HepG2 (cell line): ENCODE results near the gene ZNF189. TPM values are rescaled to one million over a fixed set of nuclear protein-coding genes. Genes with fewer than 3 reads are reported as not detected.

Experiments
- BATF2 ChIP-seq: sonication (generic); formaldehyde crosslinking; IDR thresholded peaks from 2 replicates; pipeline ENCODE4 v1.8.0; 2022; ENCODE audit warnings: mild to moderate bottlenecking, missing genetic modification reagents, moderate library complexity
- CCDC6 ChIP-seq: sonication (generic); formaldehyde crosslinking; IDR thresholded peaks from 2 replicates; pipeline ENCODE4 v1.8.1; 2022; ENCODE audit warnings: mild to moderate bottlenecking, missing genetic modification reagents, moderate library complexity
- CHD4 ChIP-seq: fragments of 200-600 bp; sonication (generic); IDR thresholded peaks from 2 replicates; pipeline ENCODE4 v1.7.0; 2017; ENCODE audit warnings: mild to moderate bottlenecking, low read length, borderline replicate concordance
- GLI4 ChIP-seq: sonication (generic); formaldehyde crosslinking; IDR thresholded peaks from 2 replicates; pipeline ENCODE4 v1.5.1; 2020; ENCODE audit warnings: missing genetic modification reagents, mild to moderate bottlenecking, moderate library complexity, borderline replicate concordance
- MBD4 ChIP-seq: IDR thresholded peaks from 2 replicates; pipeline ENCODE4 v1.6.1; 2012; ENCODE audit warnings: low read length, inconsistent platforms, borderline replicate concordance
- MTA1 ChIP-seq: sonication (generic); formaldehyde crosslinking; IDR thresholded peaks from 2 replicates; pipeline ENCODE4 v1.4.0; 2020; ENCODE audit warnings: missing genetic modification reagents, mild to moderate bottlenecking, borderline replicate concordance
- PHF5A ChIP-seq: IDR thresholded peaks from one replicate; pipeline ENCODE4 v1.6.1; 2018; ENCODE audit warnings: low read depth, missing genetic modification reagents; ENCODE audit not compliant: unreplicated experiment
- POLR2A ChIP-seq, 2 experiments: IDR thresholded peaks; 2 replicates each; pipeline ENCODE4 v1.6.1; 2011; ENCODE audit warnings: low read depth in 2 of 2, low read length in 2 of 2, mild to moderate bottlenecking in 1 of 2, moderate library complexity in 1 of 2; ENCODE audit not compliant: insufficient read depth in 1 of 2
- RAD51 ChIP-seq: fragments of 450-650 bp; IDR thresholded peaks from 2 replicates; pipeline ENCODE4 v1.6.1; 2016; ENCODE audit warnings: borderline replicate concordance
- REL ChIP-seq: sonication (generic); formaldehyde crosslinking; conservative IDR thresholded peaks from 2 replicates; pipeline ENCODE4 v1.8.0; 2022; ENCODE audit warnings: mild to moderate bottlenecking, missing genetic modification reagents, moderate library complexity
- RORA ChIP-seq: sonication (generic); formaldehyde crosslinking; IDR thresholded peaks from 2 replicates; pipeline ENCODE4 v1.5.0; 2020; ENCODE audit warnings: mild to moderate bottlenecking, missing genetic modification reagents, moderate library complexity
- SATB2 ChIP-seq: sonication (generic); formaldehyde crosslinking; IDR thresholded peaks from 2 replicates; pipeline ENCODE4 v1.5.0; 2020; ENCODE audit warnings: missing genetic modification reagents
- SMARCC2 ChIP-seq: fragments of 450-650 bp; IDR thresholded peaks from 2 replicates; pipeline ENCODE4 v1.6.1; 2017; ENCODE audit warnings: antibody characterized with exemption, mild to moderate bottlenecking
- SMC3 ChIP-seq: IDR thresholded peaks from 2 replicates; pipeline ENCODE4 v1.6.1; 2011; ENCODE audit warnings: low read length, improper control_type of control experiment
- SOX5 ChIP-seq: IDR thresholded peaks from 2 replicates; pipeline ENCODE4 v1.6.1; 2016; ENCODE audit warnings: borderline replicate concordance
- SOX6 ChIP-seq, 2 experiments: fragments of 450-650 bp in 1 of 2; sonication (generic) in 1 of 2; formaldehyde crosslinking in 1 of 2; IDR thresholded peaks; 2 replicates each; pipeline versions ENCODE4 v1.4.0 to v1.6.1; 2017 to 2020; ENCODE audit warnings: antibody characterized with exemption in 1 of 2, mild to moderate bottlenecking in 1 of 2, missing genetic modification reagents in 1 of 2
- SRSF4 ChIP-seq: fragments of 200-400 bp; formaldehyde crosslinking; IDR thresholded peaks from one replicate; pipeline ENCODE4 v1.6.1; 2018; ENCODE audit warnings: mild to moderate bottlenecking, low read depth, low read length, moderate library complexity; ENCODE audit not compliant: poor library complexity, severe bottlenecking
- U2AF1 ChIP-seq: fragments of 200-400 bp; formaldehyde crosslinking; optimal IDR thresholded peaks from 2 replicates; pipeline ENCODE3; 2017; ENCODE audit warnings: mild to moderate bottlenecking, low read depth, low read length
- YEATS2 ChIP-seq: sonication (generic); formaldehyde crosslinking; IDR thresholded peaks from 2 replicates; pipeline ENCODE4 v1.4.0; 2020; ENCODE audit warnings: missing genetic modification reagents, borderline replicate concordance
- ZFP62 ChIP-seq: sonication (generic); formaldehyde crosslinking; IDR thresholded peaks from 2 replicates; pipeline ENCODE4 v1.4.0; 2020; ENCODE audit warnings: missing genetic modification reagents
- ZIK1 ChIP-seq: sonication (generic); formaldehyde crosslinking; IDR thresholded peaks from 2 replicates; pipeline ENCODE4 v1.5.0; 2020; ENCODE audit warnings: mild to moderate bottlenecking, low read depth, missing genetic modification reagents, borderline replicate concordance
- ZKSCAN8 ChIP-seq: IDR thresholded peaks from 2 replicates; pipeline ENCODE4 v1.6.1; 2016; ENCODE audit warnings: borderline replicate concordance, missing genetic modification reagents, missing compliant biosample characterization
- ZNF24 ChIP-seq: fragments of 450-650 bp; IDR thresholded peaks from 2 replicates; pipeline ENCODE4 v1.6.1; 2017; ENCODE audit warnings: antibody characterized with exemption, mild to moderate bottlenecking
- ZNF3 ChIP-seq: IDR thresholded peaks from 2 replicates; pipeline ENCODE4 v1.7.0; 2017; ENCODE audit warnings: inconsistent platforms
- ZNF503 ChIP-seq: sonication (generic); formaldehyde crosslinking; IDR thresholded peaks from 2 replicates; pipeline ENCODE4 v1.4.0; 2020; ENCODE audit warnings: missing genetic modification reagents
- ZNF558 ChIP-seq: sonication (generic); formaldehyde crosslinking; IDR thresholded peaks from 2 replicates; pipeline ENCODE4 v1.9.0; 2022; ENCODE audit warnings: mild to moderate bottlenecking, missing genetic modification reagents, borderline replicate concordance
- ZNF564 ChIP-seq: sonication (generic); formaldehyde crosslinking; IDR thresholded peaks from 2 replicates; pipeline ENCODE4 v1.8.1; 2023; ENCODE audit warnings: mild to moderate bottlenecking, missing genetic modification reagents
- ZNF607 ChIP-seq: sonication (generic); formaldehyde crosslinking; IDR thresholded peaks from 2 replicates; pipeline ENCODE4 v1.5.1; 2020; ENCODE audit warnings: missing genetic modification reagents, mild to moderate bottlenecking, borderline replicate concordance
- polyA plus RNA-seq, 8 experiments: library from polyadenylated mRNA; depleted of rRNA in 3 of 8; stranded (reverse) in 7 of 8; unstranded in 1 of 8; fragments of >200 nt; fragmentation: Illumina TruSeq in 4 of 8; extraction: Trizol in 4 of 8; gene quantifications; 2 replicates each; pipeline versions ENCODE4 v1.2.1 to v1.2.3, GENCODE V29; 2011 to 2016; ENCODE audit warnings: low read depth in 4 of 8, missing spikeins in 1 of 8, mixed read lengths in 1 of 8; ENCODE audit not compliant: insufficient read depth in 1 of 8
- total RNA-seq, 5 experiments: library from RNA; depleted of rRNA; stranded (reverse); fragments of >200 nt; fragmentation: Illumina TruSeq; extraction: Trizol; gene quantifications; 2 replicates each; pipeline ENCODE4 v1.2.3, GENCODE V29; 2016; ENCODE audit warnings: low read depth in 1 of 5
- TF ChIP-seq, protein P1 (sequence below): sonication (generic); formaldehyde crosslinking; IDR thresholded peaks from 2 replicates; pipeline ENCODE4 v1.8.1; 2023; ENCODE audit warnings: mild to moderate bottlenecking, inconsistent platforms, moderate library complexity, missing genetic modification reagents, borderline replicate concordance

The ZNF189 gene
- total and polyA plus RNA-seq, 2 of the 13 experiments (the other 11 are each of a cell fraction or from before 2014, with no cell fraction given): 8.4 to 50.0 TPM

DNA sequence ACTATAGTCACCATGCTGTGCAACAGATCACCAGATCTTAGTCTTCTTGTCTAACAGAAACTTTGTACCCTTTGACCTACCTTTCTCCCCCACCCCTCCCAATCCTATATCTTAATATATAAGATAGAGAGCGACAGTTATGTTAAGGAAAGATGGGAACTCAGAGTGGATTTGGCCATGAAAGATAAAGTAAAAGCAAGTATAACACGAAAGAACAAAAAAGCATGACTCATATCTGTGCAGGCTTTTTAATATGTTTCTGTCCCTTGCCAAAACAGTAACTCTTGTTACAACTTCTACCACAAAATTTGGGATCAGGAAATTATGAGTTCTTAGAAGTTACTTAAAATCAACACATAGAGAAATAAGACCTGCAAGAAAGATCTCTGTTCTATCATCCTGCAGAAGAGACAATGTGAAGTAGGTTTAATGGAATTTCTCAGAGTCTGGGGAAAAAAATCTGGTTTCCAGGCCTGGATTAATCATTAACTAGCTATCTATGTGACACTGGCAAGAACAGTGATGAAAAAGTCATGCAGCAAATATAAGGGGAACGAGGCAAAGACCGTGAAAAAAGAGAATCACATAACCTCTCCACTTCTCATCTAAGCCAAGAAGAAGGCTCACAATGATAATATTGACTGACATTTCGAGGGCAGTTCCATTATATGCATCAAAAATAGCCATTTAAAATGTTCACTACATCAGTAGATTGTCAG, 32.5 kb upstream of the ZNF189 start (continued):
- TF ChIP-seq SOX6 (IDR thresholded peaks at IDR 0.05) (no peak), SOX6 (CRISPR knock-in tag; IDR thresholded peaks at IDR 0.05) (peak; percentile 68; the same call in 1 of the 2 replicates), RAD51 (no peak), ZNF503 (CRISPR knock-in tag) (no peak; the same call in 1 of the 2 replicates), ZNF607 (CRISPR knock-in tag) (no peak), U2AF1 (no peak), ZFP62 (CRISPR knock-in tag) (no peak), POLR2A (IDR thresholded peaks at IDR 0.05; ENCODE audit: insufficient read depth in 1 of 2, low read depth in 2 of 2, low read length in 2 of 2) (peak in 1 of 2 experiments; percentile 41; a peak in 1 of 4 replicates), MTA1 (CRISPR knock-in tag) (no peak), ZKSCAN8 (CRISPR knock-in tag) (0 out of 2 replicates have a peak, but pooled peaks have one; percentile 16), ZNF564 (CRISPR knock-in tag) (no peak), GLI4 (CRISPR knock-in tag) (no peak), SRSF4 (no peak), MBD4 (0 out of 2 replicates have a peak, but pooled peaks have one; percentile 54), YEATS2 (CRISPR knock-in tag) (no peak), ZNF3 (CRISPR knock-in tag) (no peak), ZNF558 (CRISPR knock-in tag) (no peak), RORA (CRISPR knock-in tag) (no peak; the same call in 1 of the 2 replicates), REL (no peak), SMC3 (no peak), CCDC6 (CRISPR knock-in tag) (no peak), SMARCC2 (no peak; the same call in 1 of the 2 replicates), ZIK1 (no peak), SOX5 (CRISPR knock-in tag) (peak; percentile 46; the same call in 1 of the 2 replicates), ZNF24 (no peak), CHD4 (peak; percentile 76; the same call in 1 of the 2 replicates), BATF2 (CRISPR knock-in tag) (no peak), PHF5A (CRISPR knock-in tag) (no peak), SATB2 (CRISPR knock-in tag) (no peak)
- TF ChIP-seq, protein P1, sequence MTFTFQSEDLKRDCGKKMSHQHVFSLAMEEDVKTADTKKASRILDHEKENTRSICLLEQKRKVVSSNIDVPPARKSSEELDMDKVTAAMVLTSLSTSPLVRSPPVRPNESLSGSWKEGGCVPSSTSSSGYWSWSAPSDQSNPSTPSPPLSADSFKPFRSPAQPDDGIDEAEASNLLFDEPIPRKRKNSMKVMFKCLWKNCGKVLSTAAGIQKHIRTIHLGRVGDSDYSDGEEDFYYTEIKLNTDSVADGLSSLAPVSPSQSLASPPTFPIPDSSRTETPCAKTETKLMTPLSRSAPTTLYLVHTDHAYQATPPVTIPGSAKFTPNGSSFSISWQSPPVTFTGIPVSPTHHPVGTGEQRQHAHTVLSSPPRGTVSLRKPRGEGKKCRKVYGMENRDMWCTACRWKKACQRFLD: no peak
